GM19351 (cell line): ENCODE measurements around the gene CRISPLD2.

Experiments
- ATAC-seq: cut with Tn5 transposase; IDR thresholded peaks from one replicate; pipeline ENCODE4 v1.9.1; 2021; ENCODE audit warnings: mild to moderate bottlenecking, moderate library complexity; ENCODE audit not compliant: unreplicated experiment

CRISPLD2 gene

GRCh38 chr16:84879569-84880487 lies 60.0 kb downstream of the CRISPLD2 start:
- ATAC-seq = no peak

GRCh38 chr16:84881702-84882521 lies 62.1 kb downstream of the CRISPLD2 start:
- ATAC-seq = no peak

- no peak for ATAC-seq
Measured at GRCh38 chr16:84883301-84883700, 63.5 kb downstream of the CRISPLD2 start.

- no peak for ATAC-seq
Measured at GRCh38 chr16:84884246-84884595, 64.4 kb downstream of the CRISPLD2 start.

- no peak for ATAC-seq
Measured at GRCh38 chr16:84884596-84885341, 65.0 kb downstream of the CRISPLD2 start.

- ATAC-seq = no peak
Measured at GRCh38 chr16:84885342-84885910, 65.6 kb downstream of the CRISPLD2 start.

- no peak for ATAC-seq
Measured at GRCh38 chr16:84886497-84887090, 66.8 kb downstream of the CRISPLD2 start.

- no peak for ATAC-seq
Measured at GRCh38 chr16:84887207-84887606, 67.4 kb downstream of the CRISPLD2 start.

- no peak for ATAC-seq
Measured at GRCh38 chr16:84888450-84888849, 68.7 kb downstream of the CRISPLD2 start.

GRCh38 chr16:84889066-84889465 lies 69.3 kb downstream of the CRISPLD2 start:
- no peak for ATAC-seq

GRCh38 chr16:84890427-84890826 lies 70.6 kb downstream of the CRISPLD2 start:
- no peak for ATAC-seq

- ATAC-seq = no peak
Measured at GRCh38 chr16:84891149-84891795, 71.5 kb downstream of the CRISPLD2 start.

- no peak for ATAC-seq
Measured at GRCh38 chr16:84892097-84892496, 72.3 kb downstream of the CRISPLD2 start.

- no peak for ATAC-seq
Measured at GRCh38 chr16:84893467-84893848, 73.7 kb downstream of the CRISPLD2 start.

GRCh38 chr16:84893849-84894599 lies 74.2 kb downstream of the CRISPLD2 start:
- no peak for ATAC-seq

- ATAC-seq = no peak
Measured at GRCh38 chr16:84895016-84895415, 75.2 kb downstream of the CRISPLD2 start.

- ATAC-seq = no peak
Measured at GRCh38 chr16:84896847-84897246, 77.1 kb downstream of the CRISPLD2 start.

- ATAC-seq = no peak
Measured at GRCh38 chr16:84897911-84898377, 78.2 kb downstream of the CRISPLD2 start.

- ATAC-seq = no peak
Measured at GRCh38 chr16:84898447-84898846, 78.7 kb downstream of the CRISPLD2 start.
